ENCODE results near the gene ATP5PF.
"Not testable (repeated sequence)": the region's sequence is repeated elsewhere in the genome, so short reads cannot be mapped to it uniquely, and the experiment has no call there.

DNA sequence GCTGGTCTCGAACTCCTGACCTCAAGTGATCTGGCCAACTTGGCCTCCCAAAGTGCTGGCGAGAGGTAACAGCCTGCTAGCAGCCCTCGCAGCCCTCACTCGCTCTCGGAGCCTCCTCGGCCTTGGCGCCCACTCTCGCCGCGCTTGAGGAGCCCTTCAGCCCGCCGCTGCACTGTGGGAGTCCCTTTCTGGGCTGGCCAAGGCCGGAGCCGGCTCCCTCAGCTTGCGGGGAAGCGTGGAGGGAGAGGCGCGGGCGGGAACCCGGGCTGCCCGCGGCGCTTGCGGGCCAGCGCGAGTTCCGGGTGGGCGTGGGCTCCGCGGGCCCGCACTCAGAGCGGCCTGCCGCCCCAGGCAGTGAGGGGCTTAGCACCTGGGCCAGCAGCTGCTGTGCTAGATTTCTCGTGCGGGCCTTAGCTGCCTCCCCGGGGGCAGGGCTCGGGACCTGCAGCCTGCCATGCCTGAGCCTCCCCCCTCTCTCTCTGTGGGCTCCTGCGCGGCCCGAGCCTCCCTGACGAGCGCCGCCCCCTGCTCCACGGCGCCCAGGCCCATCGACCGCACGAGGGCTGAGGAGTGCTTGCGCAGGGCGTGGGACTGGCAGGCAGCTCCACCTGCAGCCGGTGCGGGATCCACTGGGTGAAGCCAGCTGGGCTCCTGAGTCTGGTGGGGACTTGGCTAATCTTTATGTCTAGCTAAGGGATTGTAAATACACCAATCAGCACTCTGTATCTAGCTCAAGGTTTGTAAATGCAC is 43.6 kb upstream of the ATP5PF start:
- TF ChIP-seq CTCF, POLR2AphosphoS5, POLR2A, EP300 (IDR thresholded peaks at IDR 0.05): not testable (repeated sequence)

Data from stomach (tissue), 4 donors.